Uterus (tissue), 4 donors: ENCODE measurements around the gene TMEM39A. TPM values are rescaled to one million over a fixed set of nuclear protein-coding genes. Genes with fewer than 3 reads are reported as not detected.

Experiments used
- DNase-seq, 2 donors: peaks; one replicate each; pipeline ENCODE4 v3.0.0-alpha.2; 2019 to 2020
- H3K27ac ChIP-seq, 2 donors: fragments of 200-600 bp; sonication (generic); 1 replicate in 1 of 2; 2 replicates in 1 of 2; pipeline ENCODE4 v1.5.1; 2016 to 2018
- H3K27me3 ChIP-seq, 2 donors: fragments of 200-600 bp; sonication (generic); one replicate each; pipeline ENCODE4 v1.5.1; 2018 to 2019; ENCODE audit warnings: control low read depth in 1 of 2
- H3K36me3 ChIP-seq, 2 donors: fragments of 200-600 bp; sonication (generic); one replicate each; pipeline ENCODE4 v1.5.1; 2019; ENCODE audit warnings: control low read depth in 1 of 2
- H3K4me1 ChIP-seq, 2 donors: fragments of 200-600 bp; sonication (generic); one replicate each; pipeline ENCODE4 v1.5.1; 2018 to 2019; ENCODE audit warnings: control low read depth in 1 of 2
- H3K4me3 ChIP-seq, 2 donors: fragments of 200-600 bp; sonication (generic); 1 replicate in 1 of 2; 2 replicates in 1 of 2; pipeline ENCODE4 v1.5.1; 2018 to 2019; ENCODE audit warnings: mild to moderate bottlenecking in 1 of 2
- H3K9me3 ChIP-seq, 2 donors: fragments of 200-600 bp; sonication (generic); one replicate each; pipeline ENCODE4 v1.5.1; 2019; ENCODE audit warnings: control low read depth in 1 of 2
- POLR2A ChIP-seq, 2 donors: fragments of 450-650 bp; IDR thresholded peaks; one replicate each; pipeline ENCODE4 v1.6.1; 2016; ENCODE audit warnings: antibody characterized with exemption in 2 of 2, mild to moderate bottlenecking in 1 of 2, moderate library complexity in 1 of 2
- intact Hi-C: fragments of 100-400 bp; cut with DNase I; formaldehyde crosslinking; loops from one replicate; pipeline ENCODE4 v1.15.1; 2023; ENCODE audit warnings: low total_unique reads
- total RNA-seq, 4 donors: library from RNA; depleted of rRNA in 3 of 4; stranded (reverse); fragments of >200 nt in 3 of 4; gene quantifications; one replicate each; pipeline versions ENCODE4 v1.1.0 to v1.2.4, GENCODE V29; 2014 to 2023
- TF ChIP-seq, protein P1 (sequence below), 4 experiments: fragments of 200-600 bp in 2 of 4; fragments of 450-650 bp in 2 of 4; sonication (generic) in 2 of 4; IDR thresholded peaks; one replicate each; pipeline ENCODE4 v1.5.1; 2016 to 2019; ENCODE audit warnings: antibody characterized with exemption in 4 of 4, mild to moderate bottlenecking in 2 of 4, moderate library complexity in 1 of 4
- donor health status: DM: yes; HTN: yes; CAD: no.

The TMEM39A gene
- total RNA-seq, 4 donors from 2014 or later = 23.2 to 136 (median 67.1) TPM

DNA sequence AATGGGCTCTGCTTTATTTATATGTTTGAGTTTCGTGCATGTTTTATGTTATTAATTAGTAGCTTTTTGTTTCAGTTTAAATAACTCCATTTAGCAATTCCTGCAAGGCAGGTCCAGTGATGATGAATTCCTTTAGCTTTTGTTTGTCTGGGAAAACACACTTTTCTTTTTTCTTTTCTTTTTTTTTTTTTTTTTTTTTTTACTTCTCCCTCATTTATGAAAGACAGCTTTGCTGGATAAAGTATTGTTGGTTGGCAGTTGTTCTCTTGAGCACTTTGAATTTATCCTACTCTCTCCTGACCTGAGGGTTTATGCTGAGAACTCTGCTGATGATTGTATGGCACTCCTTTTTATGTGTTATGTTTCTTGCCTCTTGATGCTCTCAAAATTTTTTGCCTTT is 35.7 kb downstream of the TMEM39A start:
- H3K36me3 ChIP-seq = no peaks in the 10 kb centered on the region

DNA sequence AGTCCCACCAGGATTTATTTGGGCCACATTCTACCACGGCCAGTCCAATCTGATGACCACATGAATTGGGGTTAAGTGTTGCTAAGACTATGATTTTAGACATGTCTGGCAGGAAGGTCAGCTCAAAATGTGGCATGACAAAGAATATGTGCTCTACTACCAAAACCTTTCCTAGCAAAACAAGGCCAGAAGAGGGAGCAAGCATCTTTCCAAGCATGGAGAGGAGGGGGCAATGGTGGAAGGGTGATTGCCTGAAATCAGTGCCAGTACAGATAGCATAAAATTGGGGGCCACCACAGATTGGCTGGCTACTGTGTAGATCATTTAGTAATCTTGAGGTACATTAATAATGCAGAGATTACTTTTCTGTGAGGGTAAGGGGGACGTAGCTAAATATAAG is 43.2 kb downstream of the TMEM39A start:
- no peaks in the 10 kb centered on the region for H3K27me3 ChIP-seq
- TF ChIP-seq, protein P1, sequence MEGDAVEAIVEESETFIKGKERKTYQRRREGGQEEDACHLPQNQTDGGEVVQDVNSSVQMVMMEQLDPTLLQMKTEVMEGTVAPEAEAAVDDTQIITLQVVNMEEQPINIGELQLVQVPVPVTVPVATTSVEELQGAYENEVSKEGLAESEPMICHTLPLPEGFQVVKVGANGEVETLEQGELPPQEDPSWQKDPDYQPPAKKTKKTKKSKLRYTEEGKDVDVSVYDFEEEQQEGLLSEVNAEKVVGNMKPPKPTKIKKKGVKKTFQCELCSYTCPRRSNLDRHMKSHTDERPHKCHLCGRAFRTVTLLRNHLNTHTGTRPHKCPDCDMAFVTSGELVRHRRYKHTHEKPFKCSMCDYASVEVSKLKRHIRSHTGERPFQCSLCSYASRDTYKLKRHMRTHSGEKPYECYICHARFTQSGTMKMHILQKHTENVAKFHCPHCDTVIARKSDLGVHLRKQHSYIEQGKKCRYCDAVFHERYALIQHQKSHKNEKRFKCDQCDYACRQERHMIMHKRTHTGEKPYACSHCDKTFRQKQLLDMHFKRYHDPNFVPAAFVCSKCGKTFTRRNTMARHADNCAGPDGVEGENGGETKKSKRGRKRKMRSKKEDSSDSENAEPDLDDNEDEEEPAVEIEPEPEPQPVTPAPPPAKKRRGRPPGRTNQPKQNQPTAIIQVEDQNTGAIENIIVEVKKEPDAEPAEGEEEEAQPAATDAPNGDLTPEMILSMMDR (IDR thresholded peaks at IDR 0.05) = no peak
- TF ChIP-seq POLR2A (IDR thresholded peaks at IDR 0.05) = no peak
- no peaks in the 10 kb centered on the region for H3K4me1 ChIP-seq
- no peaks in the 10 kb centered on the region for H3K9me3 ChIP-seq
- no peak overlapping the region for H3K27ac ChIP-seq
- no peak for DNase-seq
- H3K4me3 ChIP-seq = no peak overlapping the region
- intact Hi-C loops = no loop called here
- no peaks in the 10 kb centered on the region for H3K36me3 ChIP-seq

More for the DNA sequence above, 35.7 kb downstream of the TMEM39A start:
- H3K4me1 ChIP-seq = no peaks in the 10 kb centered on the region
- H3K9me3 ChIP-seq = peaks cover 0 to 48% of the 10 kb centered on the region in 2 donors
- no peak overlapping the region for H3K27ac ChIP-seq
- H3K27me3 ChIP-seq = no peaks in the 10 kb centered on the region
- H3K4me3 ChIP-seq = no peak overlapping the region
- no peak for DNase-seq
- intact Hi-C loops = no loop called here
- no peak for TF ChIP-seq POLR2A (IDR thresholded peaks at IDR 0.05)
- TF ChIP-seq, protein P1 (IDR thresholded peaks at IDR 0.05) = no peak

DNA sequence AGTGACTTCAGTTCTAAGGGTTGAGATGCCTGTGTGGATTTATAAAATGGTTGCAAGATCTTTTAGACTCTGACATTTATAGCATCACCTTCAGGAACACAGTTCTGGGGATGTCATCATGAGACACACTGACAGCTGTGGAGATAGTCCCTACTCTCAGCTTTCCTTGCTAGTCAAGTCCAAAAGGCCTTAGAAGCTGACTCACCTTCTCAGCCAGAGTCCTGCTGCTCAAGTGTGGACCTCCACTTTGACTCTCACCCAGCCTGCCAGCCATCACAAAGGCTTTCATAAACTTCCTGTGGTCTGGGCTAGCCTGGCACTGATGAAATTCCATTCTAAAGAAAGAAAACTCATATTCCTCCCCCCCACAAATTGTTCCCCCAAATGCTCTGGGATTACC is 44.8 kb downstream of the TMEM39A start:
- no peak for DNase-seq
- no peak for TF ChIP-seq POLR2A (IDR thresholded peaks at IDR 0.05)
- Histone ChIP-seq H3K27ac (no peak overlapping the region), H3K27me3 (no peaks in the 10 kb centered on the region), H3K36me3 (no peaks in the 10 kb centered on the region), H3K9me3 (no peaks in the 10 kb centered on the region), H3K4me3 (no peak overlapping the region), H3K4me1 (no peaks in the 10 kb centered on the region)
- intact Hi-C loops = no loop called here

DNA sequence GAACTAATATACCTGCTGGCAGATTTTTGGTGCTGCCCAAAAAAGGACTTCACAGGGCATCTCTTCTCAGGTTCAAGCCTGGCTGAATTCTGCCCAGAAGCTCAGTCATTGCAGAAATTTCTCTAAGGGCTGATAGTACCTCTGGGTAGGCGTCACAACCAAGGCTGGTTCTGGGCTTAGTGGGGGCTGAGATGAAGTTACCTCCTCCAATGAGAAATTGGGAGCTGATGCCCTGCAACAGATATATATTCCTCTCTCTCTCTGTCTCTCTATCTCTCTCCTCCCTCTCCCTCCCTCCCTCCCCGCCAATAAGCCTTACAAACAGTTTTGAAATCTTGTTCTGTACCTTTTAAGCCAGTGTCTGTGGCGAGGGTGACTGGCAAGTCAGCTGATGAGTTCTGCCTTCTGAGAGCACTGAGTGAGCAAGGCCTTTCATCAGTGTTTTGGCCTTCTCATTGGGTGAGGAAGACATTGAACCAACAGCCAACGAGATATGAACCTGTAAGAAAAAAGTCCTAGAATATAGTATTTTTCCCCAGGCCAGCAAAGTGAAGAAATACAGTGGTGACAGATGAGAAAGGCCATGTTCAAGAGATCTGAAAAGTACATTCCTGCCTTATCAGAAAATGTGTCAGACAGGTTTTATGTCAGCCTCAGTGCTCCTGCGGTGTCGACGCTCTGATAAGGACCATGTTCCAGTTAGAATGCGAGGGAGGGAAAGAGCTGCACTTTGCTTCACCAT is 45.5 kb downstream of the TMEM39A start:
- no peaks in the 10 kb centered on the region for H3K9me3 ChIP-seq
- no peaks in the 10 kb centered on the region for H3K4me1 ChIP-seq
- DNase-seq = no peak
- no peaks in the 10 kb centered on the region for H3K27me3 ChIP-seq
- no peaks in the 10 kb centered on the region for H3K36me3 ChIP-seq
- intact Hi-C loops = no loop called here
- TF ChIP-seq, protein P1 (IDR thresholded peaks at IDR 0.05) = no peak
- no peak for TF ChIP-seq POLR2A (IDR thresholded peaks at IDR 0.05)
- no peak overlapping the region for H3K27ac ChIP-seq
- no peak overlapping the region for H3K4me3 ChIP-seq

DNA sequence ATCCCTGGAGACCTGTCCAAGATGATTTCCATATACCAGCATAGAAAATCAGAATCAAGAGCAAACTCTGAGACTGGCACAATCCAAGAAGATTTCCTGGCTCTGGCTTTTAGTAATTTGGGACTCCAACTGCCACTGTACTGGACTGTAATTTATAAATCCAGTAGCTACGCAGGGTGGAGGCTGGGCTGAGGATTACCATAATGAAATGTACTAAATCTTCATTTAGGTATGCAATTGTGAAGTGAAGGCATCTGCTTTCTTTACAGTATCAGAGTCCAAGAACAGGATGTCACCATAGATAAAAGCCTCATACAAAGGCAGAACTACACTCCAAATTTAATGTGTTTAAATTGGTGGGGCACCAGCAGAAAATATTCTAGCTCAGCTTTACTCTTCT is 46.5 kb downstream of the TMEM39A start:
- intact Hi-C loops = no loop called here
- TF ChIP-seq, protein P1 (IDR thresholded peaks at IDR 0.05) = no peak
- TF ChIP-seq POLR2A (IDR thresholded peaks at IDR 0.05) = no peak
- H3K27ac ChIP-seq = no peak overlapping the region
- DNase-seq = no peak
- no peaks in the 10 kb centered on the region for H3K4me1 ChIP-seq
- no peak overlapping the region for H3K4me3 ChIP-seq
- no peaks in the 10 kb centered on the region for H3K36me3 ChIP-seq
- no peaks in the 10 kb centered on the region for H3K27me3 ChIP-seq
- no peaks in the 10 kb centered on the region for H3K9me3 ChIP-seq
